DMS114 treated with DMSO at 0.1 percent for 48 hours (cell line): ENCODE measurements around the gene MYCBPAP.

ENCODE experiments used
- DNase-seq: peaks from one replicate; lab custom pipeline; 2025; ENCODE audit not compliant: unreplicated experiment; lab: John Stamatoyannopoulos, UW

MYCBPAP gene

GRCh38 chr17:50487213-50488096 is 20.8 kb upstream of the MYCBPAP start:
- no peak for DNase-seq

GRCh38 chr17:50488880-50489279 is 19.4 kb upstream of the MYCBPAP start:
- no peak for DNase-seq

GRCh38 chr17:50491505-50491904 is 16.7 kb upstream of the MYCBPAP start:
- DNase-seq, result no peak

DNA sequence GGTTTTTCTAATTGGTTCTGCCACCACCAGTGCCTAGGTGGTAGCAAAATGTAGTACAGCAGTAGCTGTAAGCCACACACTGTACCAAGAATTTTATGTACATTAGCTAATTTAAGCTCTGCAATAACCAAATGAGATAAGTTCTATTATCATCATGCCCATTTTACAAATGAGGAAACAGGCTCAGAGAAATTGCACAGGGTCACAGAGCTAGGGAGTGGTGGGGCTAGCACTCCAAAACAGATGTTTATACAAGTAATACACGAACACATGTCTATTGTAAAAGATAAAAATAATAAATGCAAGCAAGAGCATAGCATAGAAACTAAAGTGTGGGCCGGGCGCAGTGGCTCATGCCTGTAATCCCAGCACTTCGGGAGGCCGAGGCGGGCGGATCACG is 16.0 kb upstream of the MYCBPAP start:
- DNase-seq, result no peak

DNA sequence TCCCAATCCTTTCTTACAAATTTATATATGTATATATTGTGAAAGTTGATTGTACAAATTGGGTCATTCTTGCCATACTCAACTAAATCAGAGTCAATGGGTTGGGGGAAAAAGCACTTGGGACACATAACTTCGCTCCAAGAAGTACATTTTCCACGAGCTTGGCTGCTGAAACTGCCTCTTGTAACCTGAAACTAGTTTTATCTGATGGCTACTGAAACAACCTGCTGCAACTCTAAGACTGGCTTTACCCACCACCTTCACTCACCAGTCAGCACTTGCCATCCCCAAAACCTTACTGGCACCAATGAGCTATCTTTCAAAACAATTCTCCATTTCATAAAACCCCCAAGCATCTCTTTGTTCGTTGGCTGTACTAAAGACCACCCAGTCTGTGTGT is 14.5 kb upstream of the MYCBPAP start:
- DNase-seq, result no peak

DNA sequence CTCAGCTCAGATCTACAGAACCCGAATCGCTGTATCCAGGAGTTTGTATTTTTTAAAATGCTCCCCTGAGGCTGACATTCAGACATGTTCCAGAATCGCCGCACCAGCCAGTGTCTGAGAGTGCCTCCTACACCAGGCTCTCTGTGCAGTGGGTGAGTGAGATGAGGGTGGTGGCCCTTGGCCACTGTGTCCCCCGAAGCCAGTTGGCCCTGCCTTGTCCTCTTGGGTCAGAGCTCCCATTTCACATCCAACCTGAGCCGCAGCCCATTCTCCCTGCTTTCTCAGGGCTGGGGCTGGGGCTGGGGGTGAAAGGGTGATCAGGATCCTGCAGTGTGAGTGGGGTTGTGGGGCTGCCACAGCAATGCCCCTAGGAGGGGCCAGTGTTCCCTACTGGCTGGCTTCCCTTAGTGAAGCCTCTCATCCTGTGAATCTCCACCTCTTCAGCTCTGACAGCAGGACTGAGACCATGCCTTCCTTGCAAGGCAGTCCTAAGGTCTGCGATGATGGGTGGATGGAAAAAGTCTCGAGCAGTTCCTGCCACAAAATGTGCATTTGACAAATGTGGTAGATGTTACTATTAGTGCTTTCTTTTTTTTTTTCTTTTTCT is 12.9 kb upstream of the MYCBPAP start:
- DNase-seq, result no peak

DNA sequence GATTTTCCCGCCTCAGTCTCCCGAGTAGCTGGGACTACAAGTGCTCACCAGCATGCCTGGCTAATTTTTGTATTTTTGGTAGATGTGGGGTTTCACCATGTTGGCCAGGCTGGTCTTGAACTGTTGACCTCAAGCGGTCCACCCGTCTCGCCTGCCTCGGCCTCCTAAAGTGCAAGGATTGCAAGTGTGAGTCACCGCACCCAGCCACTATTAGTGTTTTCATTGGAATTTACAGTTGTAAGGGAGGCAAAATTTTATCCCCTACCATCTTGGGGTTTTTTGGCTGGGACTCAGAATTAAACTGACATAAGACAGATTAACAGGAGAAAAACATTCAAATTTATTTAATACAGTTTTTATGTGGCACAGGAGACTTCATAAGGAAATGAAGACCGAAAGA is 12.3 kb upstream of the MYCBPAP start:
- no peak for DNase-seq

- no peak for DNase-seq
Observed at GRCh38 chr17:50498021-50498874, 10.0 kb upstream of the MYCBPAP start.

DNA sequence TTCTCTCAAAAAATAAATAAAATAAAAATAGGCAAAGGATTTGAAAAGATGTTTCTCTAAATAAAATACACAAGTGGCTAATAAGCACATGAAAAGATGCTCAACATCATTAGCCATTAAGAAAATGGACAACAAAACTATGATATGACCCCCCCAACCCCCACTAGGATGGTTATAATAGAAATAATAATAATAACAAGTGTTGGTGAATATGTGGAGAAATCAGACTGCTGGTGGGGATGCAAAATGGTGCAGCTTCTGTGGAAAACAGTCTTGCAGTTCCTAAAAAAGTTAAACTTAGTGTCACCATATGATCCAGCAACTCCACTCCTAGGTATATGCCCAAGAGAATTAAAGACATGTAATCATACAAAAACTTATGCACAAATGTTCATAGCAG is 9.0 kb upstream of the MYCBPAP start:
- no peak for DNase-seq

GRCh38 chr17:50499721-50500120 is 8.5 kb upstream of the MYCBPAP start:
- DNase-seq, result no peak

- DNase-seq, result no peak
Observed at GRCh38 chr17:50501054-50501453, 7.2 kb upstream of the MYCBPAP start.

GRCh38 chr17:50502301-50502990 is 5.8 kb upstream of the MYCBPAP start:
- no peak for DNase-seq

DNA sequence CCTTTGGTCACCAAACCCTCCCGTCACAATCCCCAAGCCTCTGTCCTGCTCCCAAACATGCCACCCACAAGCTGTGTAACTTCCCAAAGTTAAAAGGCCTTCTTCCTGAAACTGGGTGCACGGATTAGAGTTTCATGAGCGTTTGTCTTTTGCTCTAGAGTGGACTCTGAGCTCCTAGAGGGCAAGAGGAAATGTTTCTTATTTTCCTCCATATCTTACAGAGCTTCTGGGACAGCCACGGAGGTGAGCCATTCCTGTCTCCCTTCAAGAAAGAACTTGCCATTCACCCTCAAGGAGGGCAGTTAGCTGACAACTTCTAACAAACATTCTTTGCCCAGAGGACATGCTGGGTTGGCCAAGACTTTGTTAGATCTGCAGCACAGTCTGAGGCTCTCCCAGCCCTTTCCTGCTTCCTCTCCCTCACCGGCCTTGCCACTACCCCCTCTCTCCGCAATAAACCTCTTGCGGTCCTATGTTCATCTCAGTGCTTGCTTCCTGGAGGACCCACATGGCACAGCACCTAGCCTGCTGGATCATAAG is 2.6 kb upstream of the MYCBPAP start:
- no peak for DNase-seq

- DNase-seq, result no peak
Observed at GRCh38 chr17:50506298-50506697, 1.9 kb upstream of the MYCBPAP start.

- DNase-seq, result no peak
Observed at GRCh38 chr17:50508573-50509460, 578 bp downstream of the MYCBPAP start.

- no peak for DNase-seq
Observed at GRCh38 chr17:50511058-50511457, 2.8 kb downstream of the MYCBPAP start.

DNA sequence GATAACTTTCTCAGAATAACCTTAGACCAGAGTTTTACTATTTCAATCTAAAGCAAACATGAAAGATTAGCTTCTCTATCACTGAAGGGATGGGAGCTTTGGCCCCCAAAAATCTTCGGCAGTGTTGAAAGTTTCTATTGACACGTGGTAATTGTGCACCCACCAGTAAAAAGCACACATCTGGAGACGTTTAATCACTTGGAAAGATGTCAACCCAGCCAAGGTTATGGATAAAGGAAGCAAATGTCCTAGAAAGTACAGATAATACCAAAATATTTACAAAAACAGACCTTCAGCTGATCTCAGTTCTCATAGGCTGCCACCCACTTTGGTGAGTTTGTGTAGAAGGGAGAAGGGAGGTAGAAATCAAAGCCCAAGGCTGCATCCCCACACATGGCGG is 5.3 kb downstream of the MYCBPAP start:
- DNase-seq, result no peak

DNA sequence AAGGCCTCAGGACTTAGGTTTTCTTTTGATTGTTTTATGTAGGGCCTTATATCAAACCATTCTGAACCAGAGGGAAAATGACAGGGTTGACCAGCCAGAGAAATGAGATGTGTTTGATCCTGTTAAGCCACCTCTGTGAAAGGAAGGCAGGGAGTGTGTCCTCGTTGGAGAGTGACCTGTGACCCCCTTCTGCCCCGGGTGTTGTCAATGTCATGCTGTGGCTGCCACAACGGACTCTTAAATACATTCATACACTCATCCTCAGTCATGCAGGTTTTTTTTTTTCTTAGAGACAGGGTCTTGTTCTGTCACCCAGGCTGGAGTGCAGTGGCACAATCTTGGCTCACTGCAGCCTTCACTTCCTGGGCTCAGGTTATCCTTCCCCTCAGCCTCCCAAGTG is 6.1 kb downstream of the MYCBPAP start:
- DNase-seq, result no peak

DNA sequence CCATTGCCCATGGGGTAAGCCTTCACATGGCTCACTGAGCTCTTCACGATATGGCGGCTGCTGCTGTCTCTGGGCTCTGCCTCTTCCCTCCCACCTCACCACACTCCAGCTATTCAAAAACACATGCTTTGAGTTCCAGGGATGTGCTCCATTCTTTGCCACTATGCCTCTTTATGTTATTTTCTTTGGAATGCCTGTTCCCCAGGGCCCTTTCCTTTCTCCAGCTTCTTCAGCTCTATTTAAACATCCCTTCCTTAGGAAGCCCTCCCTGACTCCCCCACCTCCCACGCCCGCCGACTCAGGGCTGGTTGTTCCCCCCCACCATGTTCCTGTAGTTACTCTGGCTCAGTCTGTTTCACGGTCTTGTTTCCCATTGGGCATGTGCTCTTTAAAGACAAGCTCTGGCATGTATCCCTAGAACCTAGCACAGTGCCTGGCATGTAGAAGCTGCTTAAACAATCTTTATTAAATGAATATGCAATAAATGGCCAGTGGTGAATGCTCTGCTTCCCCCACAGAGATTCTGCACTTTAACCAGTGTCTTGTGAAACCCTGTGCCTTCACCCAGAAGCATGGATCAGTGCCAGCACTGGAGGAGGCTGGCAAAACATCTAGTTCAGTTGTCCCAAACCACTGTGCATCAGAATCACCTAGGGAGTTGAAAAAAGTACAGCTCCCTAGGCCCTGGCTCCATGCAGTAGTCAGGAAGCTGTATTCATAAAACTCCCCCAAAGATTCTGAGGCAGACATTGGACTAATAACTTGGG is 6.9 kb downstream of the MYCBPAP start:
- DNase-seq, result no peak
